Kidney epithelial cell (primary cell): ENCODE results near the gene NPIPB6. TPM values are rescaled to one million over a fixed set of nuclear protein-coding genes. Genes with fewer than 3 reads are reported as not detected.

Experiments used
- DNase-seq: peaks from one replicate; pipeline ENCODE4 v3.0.0-alpha.2; 2010; ENCODE audit warnings: low read depth
- H3K27me3 ChIP-seq: 2 replicates; pipeline ENCODE4 v1.6.0; 2011; ENCODE audit warnings: low read length; ENCODE audit not compliant: control insufficient read depth, insufficient read depth
- H3K36me3 ChIP-seq: 2 replicates; pipeline ENCODE4 v1.5.1; 2011; ENCODE audit warnings: low read length; ENCODE audit not compliant: control insufficient read depth, insufficient read depth
- H3K4me3 ChIP-seq: 2 replicates; pipeline ENCODE4 v1.5.1; 2011; ENCODE audit warnings: low read depth, mild to moderate bottlenecking, control low read depth, low read length
- total RNA-seq: library from RNA; depleted of rRNA; stranded (reverse); fragments of >200 nt; gene quantifications from 2 replicates; pipeline ENCODE4 v1.2.3, GENCODE V29; 2015
- TF ChIP-seq, protein P1 (sequence below): IDR thresholded peaks from 2 replicates; pipeline ENCODE4 v1.5.1; 2011; ENCODE audit warnings: mild to moderate bottlenecking, moderate library complexity, low read length, control low read depth, inconsistent platforms; ENCODE audit not compliant: insufficient read depth, poor library complexity, severe bottlenecking

Gene NPIPB6
- total RNA-seq, 1 donor from 2014 or later, result not detected

DNA sequence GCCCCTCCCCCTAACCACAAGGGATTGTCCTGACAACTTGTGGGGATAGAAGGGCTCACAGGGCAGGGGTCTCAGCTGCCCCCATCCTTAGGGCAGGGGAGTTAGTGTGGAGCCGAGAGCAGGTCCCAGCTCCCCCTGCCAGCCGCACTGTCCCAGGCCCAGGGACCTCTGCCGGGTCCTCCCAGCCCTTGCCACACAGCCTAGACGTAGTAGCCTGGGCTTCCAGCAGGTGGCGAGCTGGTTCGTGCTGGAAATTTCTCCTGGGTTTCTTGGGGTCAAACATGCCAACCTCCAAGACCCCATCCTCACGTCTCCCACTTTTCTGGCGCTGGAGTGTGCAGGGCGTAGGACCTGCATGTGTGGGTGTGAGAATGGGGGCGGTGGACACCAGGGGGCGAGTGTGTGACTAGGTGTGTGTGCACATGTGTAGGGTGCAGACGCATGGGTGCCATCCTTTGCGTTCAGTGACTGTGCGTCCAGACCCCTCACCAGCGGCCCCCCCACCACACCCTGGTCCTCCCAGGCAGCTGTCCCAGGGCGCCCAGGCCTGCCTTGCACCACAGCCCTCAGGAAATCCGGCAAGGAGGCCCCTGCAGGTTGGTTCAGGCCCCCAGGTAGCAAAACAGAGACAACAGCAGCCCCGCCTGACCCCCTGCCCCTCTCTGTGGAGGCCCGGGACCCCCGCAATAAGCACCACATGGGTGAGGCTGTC, 41.5 kb downstream of the NPIPB6 start:
- TF ChIP-seq, protein P1, sequence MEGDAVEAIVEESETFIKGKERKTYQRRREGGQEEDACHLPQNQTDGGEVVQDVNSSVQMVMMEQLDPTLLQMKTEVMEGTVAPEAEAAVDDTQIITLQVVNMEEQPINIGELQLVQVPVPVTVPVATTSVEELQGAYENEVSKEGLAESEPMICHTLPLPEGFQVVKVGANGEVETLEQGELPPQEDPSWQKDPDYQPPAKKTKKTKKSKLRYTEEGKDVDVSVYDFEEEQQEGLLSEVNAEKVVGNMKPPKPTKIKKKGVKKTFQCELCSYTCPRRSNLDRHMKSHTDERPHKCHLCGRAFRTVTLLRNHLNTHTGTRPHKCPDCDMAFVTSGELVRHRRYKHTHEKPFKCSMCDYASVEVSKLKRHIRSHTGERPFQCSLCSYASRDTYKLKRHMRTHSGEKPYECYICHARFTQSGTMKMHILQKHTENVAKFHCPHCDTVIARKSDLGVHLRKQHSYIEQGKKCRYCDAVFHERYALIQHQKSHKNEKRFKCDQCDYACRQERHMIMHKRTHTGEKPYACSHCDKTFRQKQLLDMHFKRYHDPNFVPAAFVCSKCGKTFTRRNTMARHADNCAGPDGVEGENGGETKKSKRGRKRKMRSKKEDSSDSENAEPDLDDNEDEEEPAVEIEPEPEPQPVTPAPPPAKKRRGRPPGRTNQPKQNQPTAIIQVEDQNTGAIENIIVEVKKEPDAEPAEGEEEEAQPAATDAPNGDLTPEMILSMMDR, result peak; percentile 84
- Histone ChIP-seq H3K27me3 (no peaks in the 10 kb centered on the region), H3K36me3 (no peaks in the 10 kb centered on the region), H3K4me3 (no peak overlapping the region)
- DNase-seq, result no peak

DNA sequence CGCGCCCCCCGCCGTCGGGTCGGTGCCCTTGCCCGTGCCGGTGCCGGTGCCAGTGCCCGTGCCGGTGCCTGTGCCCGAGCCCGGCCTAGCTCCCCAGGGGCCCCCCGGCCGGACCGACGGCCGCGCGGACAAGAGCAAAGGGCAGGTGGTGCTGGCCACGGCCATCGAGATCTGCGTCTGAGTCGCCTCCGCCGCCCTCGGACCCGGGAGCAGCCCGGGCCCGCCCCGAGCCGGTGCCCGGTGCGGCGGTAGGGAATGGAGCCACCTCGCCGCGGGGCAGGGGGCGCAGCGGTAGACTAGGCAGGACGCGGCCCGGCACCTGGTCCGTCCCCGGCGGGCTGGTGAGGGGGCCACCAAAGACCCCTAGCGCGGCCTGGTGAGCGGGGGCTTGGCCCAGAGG, 42.6 kb downstream of the NPIPB6 start:
- H3K4me3 ChIP-seq, result no peak overlapping the region
- H3K27me3 ChIP-seq, result no peaks in the 10 kb centered on the region
- no peaks in the 10 kb centered on the region for H3K36me3 ChIP-seq
- DNase-seq, result no peak
- TF ChIP-seq, protein P1, result no peak

- Histone ChIP-seq H3K27me3 (no peaks in the 10 kb centered on the region), H3K4me3 (no peak overlapping the region), H3K36me3 (no peaks in the 10 kb centered on the region)
- TF ChIP-seq, protein P1, result no peak
- no peak for DNase-seq
These were observed 43.2 kb downstream of the NPIPB6 start for GRCh38 chr16:28320023-28320561.

DNA sequence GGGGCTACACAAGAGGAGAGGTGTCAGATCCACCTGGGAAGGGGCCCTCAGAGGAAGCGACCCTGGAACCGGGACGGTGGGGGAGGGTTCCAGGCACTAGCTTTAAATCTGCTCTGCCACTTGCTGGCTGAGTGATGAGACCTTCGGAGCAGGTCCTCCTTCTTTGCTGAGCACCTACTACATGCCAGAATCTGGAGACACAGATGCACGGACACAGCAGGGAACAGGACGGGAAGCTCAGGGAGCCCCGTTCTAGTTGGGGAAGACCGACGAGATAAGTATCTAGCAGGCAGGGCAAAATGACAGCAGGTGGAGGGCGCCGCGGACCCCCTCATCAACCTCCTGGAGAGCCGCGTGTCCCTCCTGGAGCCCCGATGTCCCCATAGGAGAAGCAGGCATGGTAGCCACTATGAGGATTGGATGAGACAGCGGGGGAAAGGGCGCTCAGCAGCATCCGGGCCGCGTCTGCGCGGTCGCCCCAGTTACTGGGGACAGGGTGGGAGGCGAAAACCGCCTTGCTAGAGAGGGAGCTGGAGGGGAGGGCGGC, 43.8 kb downstream of the NPIPB6 start:
- TF ChIP-seq, protein P1, result no peak
- H3K27me3 ChIP-seq, result peaks cover 2% of the 10 kb centered on the region
- no peak for DNase-seq
- no peaks in the 10 kb centered on the region for H3K36me3 ChIP-seq
- H3K4me3 ChIP-seq, result no peak overlapping the region

DNA sequence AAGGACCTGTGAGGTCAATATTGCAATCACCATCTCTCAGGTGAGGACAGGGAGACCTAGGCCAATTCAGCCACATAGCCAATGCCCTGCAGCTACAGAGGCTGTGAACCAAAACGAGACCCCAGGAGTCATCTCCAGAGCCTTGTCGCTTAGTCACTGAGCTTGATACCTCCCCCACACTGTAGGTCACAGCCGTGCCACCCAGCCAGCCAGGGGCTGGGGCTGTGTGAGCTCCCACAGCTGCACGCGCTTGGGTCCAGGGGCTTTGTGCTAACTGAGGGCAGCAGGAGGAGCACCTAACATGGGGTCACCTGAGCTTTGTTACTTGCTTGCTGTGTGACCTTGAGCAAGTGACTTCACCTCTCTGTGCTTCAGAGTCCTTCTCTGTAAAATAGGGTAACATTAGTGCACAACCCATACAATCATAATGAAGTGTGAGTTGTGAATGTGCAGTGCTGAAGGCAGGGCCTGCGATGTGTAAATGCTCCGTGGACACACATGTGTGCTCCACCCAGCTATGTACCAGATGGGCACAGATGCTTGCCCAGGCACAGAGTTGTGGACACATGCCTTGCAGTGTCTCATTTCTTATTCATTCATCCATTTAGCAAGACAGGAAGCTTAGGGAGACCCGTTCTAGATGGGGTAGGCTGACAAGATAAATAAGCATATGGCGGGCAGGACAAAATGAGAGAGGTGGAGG, 45.1 kb downstream of the NPIPB6 start:
- Histone ChIP-seq H3K27me3 (peaks cover 2% of the 10 kb centered on the region), H3K36me3 (no peaks in the 10 kb centered on the region), H3K4me3 (no peak overlapping the region)
- no peak for DNase-seq
- TF ChIP-seq, protein P1, result no peak
